Loucy (cell line): ENCODE measurements around the gene CLIC6.

Experiments used
- EZH2phosphoT487 ChIP-seq: fragments of 200-600 bp; IDR thresholded peaks from 2 replicates; pipeline ENCODE4 v1.6.1; 2018; ENCODE audit warnings: antibody characterized with exemption, mild to moderate bottlenecking, moderate library complexity, borderline replicate concordance
- TF ChIP-seq, protein P1 (sequence below): fragments of 200-600 bp; sonication (generic); conservative IDR thresholded peaks from 2 replicates; pipeline ENCODE4 v1.5.1; 2014; ENCODE audit warnings: mild to moderate bottlenecking, antibody characterized with exemption, low read length

DNA sequence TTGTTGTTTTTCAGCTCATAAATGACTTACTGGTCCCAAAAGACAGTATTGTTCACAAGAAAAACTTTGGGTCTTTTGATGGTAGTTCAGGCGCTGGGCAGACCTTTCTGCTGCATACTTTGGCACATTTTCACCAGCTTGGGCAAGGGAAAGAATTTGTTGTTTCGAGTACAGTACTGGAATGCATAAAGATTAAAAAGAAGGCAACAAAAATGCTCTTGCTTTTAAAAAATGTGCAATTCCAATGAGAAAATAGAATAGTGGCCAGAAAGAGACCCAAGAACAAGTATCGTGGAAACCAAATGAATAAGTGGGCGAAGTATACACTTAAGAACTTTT is 56.0 kb downstream of the CLIC6 start:
- TF ChIP-seq, protein P1, sequence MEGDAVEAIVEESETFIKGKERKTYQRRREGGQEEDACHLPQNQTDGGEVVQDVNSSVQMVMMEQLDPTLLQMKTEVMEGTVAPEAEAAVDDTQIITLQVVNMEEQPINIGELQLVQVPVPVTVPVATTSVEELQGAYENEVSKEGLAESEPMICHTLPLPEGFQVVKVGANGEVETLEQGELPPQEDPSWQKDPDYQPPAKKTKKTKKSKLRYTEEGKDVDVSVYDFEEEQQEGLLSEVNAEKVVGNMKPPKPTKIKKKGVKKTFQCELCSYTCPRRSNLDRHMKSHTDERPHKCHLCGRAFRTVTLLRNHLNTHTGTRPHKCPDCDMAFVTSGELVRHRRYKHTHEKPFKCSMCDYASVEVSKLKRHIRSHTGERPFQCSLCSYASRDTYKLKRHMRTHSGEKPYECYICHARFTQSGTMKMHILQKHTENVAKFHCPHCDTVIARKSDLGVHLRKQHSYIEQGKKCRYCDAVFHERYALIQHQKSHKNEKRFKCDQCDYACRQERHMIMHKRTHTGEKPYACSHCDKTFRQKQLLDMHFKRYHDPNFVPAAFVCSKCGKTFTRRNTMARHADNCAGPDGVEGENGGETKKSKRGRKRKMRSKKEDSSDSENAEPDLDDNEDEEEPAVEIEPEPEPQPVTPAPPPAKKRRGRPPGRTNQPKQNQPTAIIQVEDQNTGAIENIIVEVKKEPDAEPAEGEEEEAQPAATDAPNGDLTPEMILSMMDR = no peak
- no peak for TF ChIP-seq EZH2phosphoT487
